ENCODE data around the gene SCOC. TPM values are rescaled to one million over a fixed set of nuclear protein-coding genes. Genes with fewer than 3 reads are reported as not detected.

The SCOC gene
- total RNA-seq, 1 experiment from 2014 or later = 44.2 TPM

DNA sequence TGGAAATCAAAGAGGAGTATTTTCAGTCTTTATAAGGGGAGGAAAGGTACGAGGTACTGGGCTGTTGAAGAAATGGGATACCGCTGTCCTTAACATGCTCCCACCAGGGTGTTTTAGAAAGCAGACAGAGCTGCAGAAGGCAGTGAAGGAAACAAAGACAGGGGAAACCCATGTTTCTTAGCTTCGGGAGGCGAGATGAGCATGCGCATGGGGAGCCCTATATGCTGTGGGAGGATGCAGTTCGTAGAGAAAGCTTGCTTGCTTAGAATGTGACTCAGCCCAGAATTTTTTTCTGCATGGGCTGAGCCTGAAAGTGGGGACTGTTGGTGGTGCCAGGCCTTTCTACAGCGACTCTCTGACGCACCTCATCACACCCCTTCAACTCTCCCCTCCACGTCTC lies 28.8 kb upstream of the SCOC start:
- intact Hi-C loops (cut with micrococcal nuclease; ENCODE audit: unreplicated experiment) = no loop called here
- POLR2A ChIA-PET (ENCODE audit: low non-redundant PET) = no interaction called here
- TF ChIP-seq, protein P1, sequence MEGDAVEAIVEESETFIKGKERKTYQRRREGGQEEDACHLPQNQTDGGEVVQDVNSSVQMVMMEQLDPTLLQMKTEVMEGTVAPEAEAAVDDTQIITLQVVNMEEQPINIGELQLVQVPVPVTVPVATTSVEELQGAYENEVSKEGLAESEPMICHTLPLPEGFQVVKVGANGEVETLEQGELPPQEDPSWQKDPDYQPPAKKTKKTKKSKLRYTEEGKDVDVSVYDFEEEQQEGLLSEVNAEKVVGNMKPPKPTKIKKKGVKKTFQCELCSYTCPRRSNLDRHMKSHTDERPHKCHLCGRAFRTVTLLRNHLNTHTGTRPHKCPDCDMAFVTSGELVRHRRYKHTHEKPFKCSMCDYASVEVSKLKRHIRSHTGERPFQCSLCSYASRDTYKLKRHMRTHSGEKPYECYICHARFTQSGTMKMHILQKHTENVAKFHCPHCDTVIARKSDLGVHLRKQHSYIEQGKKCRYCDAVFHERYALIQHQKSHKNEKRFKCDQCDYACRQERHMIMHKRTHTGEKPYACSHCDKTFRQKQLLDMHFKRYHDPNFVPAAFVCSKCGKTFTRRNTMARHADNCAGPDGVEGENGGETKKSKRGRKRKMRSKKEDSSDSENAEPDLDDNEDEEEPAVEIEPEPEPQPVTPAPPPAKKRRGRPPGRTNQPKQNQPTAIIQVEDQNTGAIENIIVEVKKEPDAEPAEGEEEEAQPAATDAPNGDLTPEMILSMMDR (conservative IDR thresholded peaks at IDR 0.05; ENCODE audit: low read depth, low read length) = no peak
- TF ChIP-seq EZH2 (IDR thresholded peaks at IDR 0.05; ENCODE audit: borderline replicate concordance, low read depth, low read length, poor library complexity, severe bottlenecking) = no peak

DNA sequence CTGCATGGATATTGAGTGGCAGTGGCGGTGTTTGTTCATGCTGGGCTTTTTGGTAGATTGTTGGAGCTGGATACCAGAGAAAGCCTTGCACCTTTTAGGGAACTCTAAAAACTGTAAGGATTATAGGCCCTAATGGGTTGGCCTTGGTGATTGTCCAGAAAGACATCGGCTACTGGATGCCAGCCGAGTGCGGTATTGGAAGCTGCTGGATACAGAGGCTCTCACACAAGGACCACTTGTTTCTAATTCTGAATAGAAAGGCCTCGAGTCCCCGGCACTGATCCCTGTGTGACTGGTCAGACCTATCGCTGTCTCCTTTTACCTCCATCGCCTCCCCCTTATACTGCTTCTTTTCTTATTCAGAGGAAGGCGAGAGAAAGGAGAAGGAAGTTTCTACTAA lies 27.3 kb upstream of the SCOC start:
- no TSS peak for BruUV-seq (replicated peaks)
- Histone ChIP-seq H3K27me3 (replicated peaks; ENCODE audit: insufficient read depth, low read depth, low read length, poor library complexity) (no peaks in the 10 kb centered on the region), H3K27ac (ENCODE audit: low read depth, low read length, poor library complexity, severe bottlenecking) (no peak overlapping the region), H3K9me3 (ENCODE audit: low read depth, low read length, poor library complexity, severe bottlenecking) (no peaks in the 10 kb centered on the region), H3K4me1 (ENCODE audit: insufficient read depth, low read length, poor library complexity, severe bottlenecking) (no peaks in the 10 kb centered on the region), H3K4me3 (ENCODE audit: low read depth, low read length, poor library complexity, severe bottlenecking) (no peak overlapping the region), H3K36me3 (ENCODE audit: insufficient read depth, low read length, poor library complexity, severe bottlenecking) (no peaks in the 10 kb centered on the region)
- ChIA-PET CTCF (no interaction called here), POLR2A (ENCODE audit: low non-redundant PET) (no interaction called here)
- TF ChIP-seq EZH2 (IDR thresholded peaks at IDR 0.05; ENCODE audit: borderline replicate concordance, low read depth, low read length, poor library complexity, severe bottlenecking) = no peak
- TF ChIP-seq, protein P1 (conservative IDR thresholded peaks at IDR 0.05; ENCODE audit: low read depth, low read length) = no peak
- intact Hi-C loops (cut with micrococcal nuclease; ENCODE audit: unreplicated experiment) = no loop called here
- no peak for DNase-seq (ENCODE audit: low spot score)

More for the DNA sequence above, 28.8 kb upstream of the SCOC start:
- no peaks in the 10 kb centered on the region for H3K27me3 ChIP-seq (replicated peaks; ENCODE audit: insufficient read depth, low read depth, low read length, poor library complexity)
- CTCF ChIA-PET = no interaction called here
- no peaks in the 10 kb centered on the region for H3K36me3 ChIP-seq (ENCODE audit: insufficient read depth, low read length, poor library complexity, severe bottlenecking)
- H3K27ac ChIP-seq (ENCODE audit: low read depth, low read length, poor library complexity, severe bottlenecking) = no peak overlapping the region
- no TSS peak for BruUV-seq (replicated peaks)
- H3K4me3 ChIP-seq (ENCODE audit: low read depth, low read length, poor library complexity, severe bottlenecking) = no peak overlapping the region
- no peaks in the 10 kb centered on the region for H3K4me1 ChIP-seq (ENCODE audit: insufficient read depth, low read length, poor library complexity, severe bottlenecking)
- DNase-seq (ENCODE audit: low spot score) = no peak
- H3K9me3 ChIP-seq (ENCODE audit: low read depth, low read length, poor library complexity, severe bottlenecking) = no peaks in the 10 kb centered on the region

DNA sequence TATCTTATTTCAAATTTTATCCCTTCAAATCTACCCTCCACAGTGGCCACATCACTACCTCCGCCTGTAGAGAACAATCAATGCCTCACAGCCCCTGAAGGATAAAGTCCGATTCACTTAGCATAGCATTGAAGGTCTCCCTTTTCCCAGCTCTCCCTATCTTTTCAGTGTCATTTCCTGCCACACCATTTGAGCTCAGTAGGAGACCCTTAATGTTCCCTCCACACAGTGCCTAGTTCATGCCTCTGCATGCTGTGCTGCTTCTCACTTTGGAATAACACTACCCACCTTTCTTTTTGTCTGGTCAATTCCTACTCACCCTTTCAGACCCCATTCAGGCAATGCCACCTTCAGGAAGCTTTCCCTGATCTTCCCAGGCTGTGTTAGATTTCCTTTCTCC lies 23.6 kb upstream of the SCOC start:
- Histone ChIP-seq H3K36me3 (ENCODE audit: insufficient read depth, low read length, poor library complexity, severe bottlenecking) (no peaks in the 10 kb centered on the region), H3K27me3 (replicated peaks; ENCODE audit: insufficient read depth, low read depth, low read length, poor library complexity) (no peaks in the 10 kb centered on the region), H3K27ac (ENCODE audit: low read depth, low read length, poor library complexity, severe bottlenecking) (no peak overlapping the region), H3K4me1 (ENCODE audit: insufficient read depth, low read length, poor library complexity, severe bottlenecking) (no peaks in the 10 kb centered on the region), H3K9me3 (ENCODE audit: low read depth, low read length, poor library complexity, severe bottlenecking) (no peaks in the 10 kb centered on the region), H3K4me3 (ENCODE audit: low read depth, low read length, poor library complexity, severe bottlenecking) (no peak overlapping the region)
- intact Hi-C loops (cut with micrococcal nuclease; ENCODE audit: unreplicated experiment) = loop anchor here (10.0 kb wide), 1 partner anchor 615 kb away; no protein-coding TSS in a partner anchor
- POLR2A ChIA-PET (ENCODE audit: low non-redundant PET) = no interaction called here
- no peak for DNase-seq (ENCODE audit: low spot score)
- TF ChIP-seq, protein P1 (conservative IDR thresholded peaks at IDR 0.05; ENCODE audit: low read depth, low read length) = no peak
- no peak for TF ChIP-seq EZH2 (IDR thresholded peaks at IDR 0.05; ENCODE audit: borderline replicate concordance, low read depth, low read length, poor library complexity, severe bottlenecking)
- BruUV-seq (replicated peaks) = no TSS peak
- CTCF ChIA-PET = interaction anchor here (1.9 kb wide), 1 partner anchor 10 kb away, joined by 8 read pairs; no protein-coding TSS in a partner anchor
